Measurements from ENCODE around the gene CPM.

The CPM gene

DNA sequence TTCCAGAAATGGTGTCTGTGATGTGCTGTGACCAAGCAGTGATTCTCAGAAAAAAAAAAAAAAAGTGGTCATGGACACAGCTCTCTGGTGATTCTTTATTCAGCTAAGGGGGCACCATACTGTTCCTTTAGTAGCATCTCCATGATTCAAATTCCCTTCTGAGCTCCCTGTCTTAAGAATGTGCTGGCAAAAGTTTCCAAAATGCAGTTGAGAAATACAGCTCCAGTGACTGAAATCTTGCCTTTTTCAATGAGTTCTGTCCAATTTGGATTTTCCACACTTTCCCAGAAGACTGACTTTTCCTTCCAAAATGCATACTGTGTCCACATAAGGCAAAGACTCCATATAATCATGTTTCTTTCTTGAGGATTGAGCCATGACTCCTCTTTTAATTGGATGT is 24.3 kb upstream of the CPM start:
- DNase-seq: no peak

DNA sequence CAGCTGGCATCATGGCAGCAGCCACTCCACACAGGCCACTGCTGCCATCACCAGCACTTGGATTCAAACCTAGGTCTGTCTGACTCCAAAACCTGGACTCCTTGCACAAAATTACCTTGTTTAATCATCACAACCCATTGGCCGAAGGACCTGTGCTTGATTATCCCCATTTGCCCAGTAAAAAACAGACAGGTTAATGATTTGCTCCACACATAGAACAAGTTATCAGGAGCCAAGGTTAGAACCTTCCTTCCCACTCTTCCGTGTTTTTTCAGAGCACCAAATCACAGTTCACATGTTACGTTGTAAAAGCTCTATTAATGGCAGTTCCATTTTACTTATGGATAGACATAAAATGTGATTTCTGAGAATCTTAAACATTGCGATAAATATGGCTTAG is 23.5 kb upstream of the CPM start:
- DNase-seq: no peak

- DNase-seq: no peak
These were observed 21.8 kb upstream of the CPM start for GRCh38 chr12:68954811-68955210.

- no peak for DNase-seq
These were observed 20.6 kb upstream of the CPM start for GRCh38 chr12:68953536-68953935.

DNA sequence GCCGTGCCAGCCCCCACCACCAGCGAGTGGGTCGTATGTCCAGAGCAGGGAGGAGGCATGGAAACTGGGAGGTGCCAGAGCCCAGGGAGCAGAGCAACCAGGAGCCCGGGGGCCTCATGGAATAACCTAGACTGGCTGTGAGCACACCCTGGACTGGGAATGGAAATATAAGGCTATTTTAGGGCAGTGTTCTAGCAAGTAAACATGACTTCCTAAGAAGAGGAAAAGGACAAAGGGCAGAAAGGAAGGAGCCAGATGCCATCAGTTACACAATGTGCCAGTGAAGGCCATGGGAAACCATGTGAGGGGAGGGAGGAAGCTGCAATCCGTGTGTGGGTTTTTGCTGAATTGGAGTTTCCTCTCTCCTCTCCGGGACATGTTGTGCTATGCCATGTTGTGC is 18.7 kb upstream of the CPM start:
- peak in 2 of 56 donors; percentile 4 to 6 for DNase-seq

DNA sequence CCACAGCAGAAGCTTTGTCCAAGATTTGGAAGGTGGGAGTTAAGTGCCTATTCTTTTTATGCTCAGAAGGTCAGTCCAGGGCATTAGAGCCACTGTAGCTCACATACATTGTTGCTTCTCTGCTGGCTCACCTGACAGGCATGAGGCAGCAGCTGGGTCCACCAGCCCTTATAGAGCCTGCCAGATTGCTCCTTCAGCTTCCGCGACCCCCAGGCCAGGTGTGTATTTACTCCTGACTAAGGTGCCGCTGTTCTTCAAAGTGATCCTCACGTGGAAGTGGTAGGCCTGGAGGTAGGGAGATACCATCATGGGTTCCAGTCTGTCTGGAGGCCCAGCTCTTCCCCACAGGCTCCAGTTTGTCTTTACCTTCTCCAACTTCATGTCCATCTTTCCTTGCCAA is 17.5 kb upstream of the CPM start:
- no peak for DNase-seq

GRCh38 chr12:68945255-68945654 is 12.3 kb upstream of the CPM start:
- no peak for DNase-seq

GRCh38 chr12:68944296-68945076 is 11.5 kb upstream of the CPM start:
- DNase-seq: no peak

GRCh38 chr12:68943848-68944247 is 10.9 kb upstream of the CPM start:
- no peak for DNase-seq

DNA sequence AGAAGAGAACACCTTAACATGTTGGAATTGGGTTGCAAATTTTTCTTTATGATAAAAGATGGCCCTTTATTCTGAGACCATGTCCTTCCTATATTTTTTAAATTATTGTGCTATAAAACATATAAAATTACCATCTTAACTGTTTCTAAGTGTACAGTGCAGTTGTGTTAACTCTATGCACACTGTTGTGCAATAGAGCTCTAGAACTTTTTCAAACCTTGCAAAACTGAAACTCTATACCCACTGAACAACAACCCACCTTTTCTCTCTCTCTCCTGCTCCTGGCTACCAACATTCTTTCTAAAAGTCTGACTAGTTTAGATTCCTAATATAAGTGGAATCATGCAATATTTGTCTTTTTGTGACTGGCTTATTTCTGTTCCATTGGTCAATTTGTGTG is 7.8 kb upstream of the CPM start:
- no peak for DNase-seq

DNA sequence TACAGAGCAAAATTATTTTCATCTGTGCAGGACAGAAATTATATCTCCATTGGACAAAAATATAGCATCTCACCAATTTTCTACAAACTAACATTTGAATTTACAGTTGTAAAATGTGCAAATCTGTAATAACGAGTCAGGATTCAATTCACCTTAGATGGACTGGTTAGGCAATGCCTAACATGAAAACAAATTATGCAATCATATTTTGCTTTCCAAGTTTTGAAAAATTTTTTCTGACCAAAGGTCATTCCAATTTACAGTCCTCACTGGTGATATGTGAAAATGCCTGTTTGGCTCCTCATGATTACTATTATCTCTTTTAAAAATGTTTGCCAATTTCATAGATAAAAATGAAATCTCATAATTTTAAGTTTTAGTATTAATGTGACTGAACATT is 6.5 kb upstream of the CPM start:
- DNase-seq: no peak

- DNase-seq: no peak
These were observed 1.4 kb upstream of the CPM start for GRCh38 chr12:68934392-68934791.

- peak in 9 of 56 donors; percentile 17 to 64 (median 43) for DNase-seq
These were observed 627 bp downstream of the CPM start for GRCh38 chr12:68932128-68932960.

GRCh38 chr12:68930178-68930577 is 2.8 kb downstream of the CPM start:
- DNase-seq: no peak

- no peak for DNase-seq
These were observed 8.4 kb downstream of the CPM start for GRCh38 chr12:68924546-68924945.

DNA sequence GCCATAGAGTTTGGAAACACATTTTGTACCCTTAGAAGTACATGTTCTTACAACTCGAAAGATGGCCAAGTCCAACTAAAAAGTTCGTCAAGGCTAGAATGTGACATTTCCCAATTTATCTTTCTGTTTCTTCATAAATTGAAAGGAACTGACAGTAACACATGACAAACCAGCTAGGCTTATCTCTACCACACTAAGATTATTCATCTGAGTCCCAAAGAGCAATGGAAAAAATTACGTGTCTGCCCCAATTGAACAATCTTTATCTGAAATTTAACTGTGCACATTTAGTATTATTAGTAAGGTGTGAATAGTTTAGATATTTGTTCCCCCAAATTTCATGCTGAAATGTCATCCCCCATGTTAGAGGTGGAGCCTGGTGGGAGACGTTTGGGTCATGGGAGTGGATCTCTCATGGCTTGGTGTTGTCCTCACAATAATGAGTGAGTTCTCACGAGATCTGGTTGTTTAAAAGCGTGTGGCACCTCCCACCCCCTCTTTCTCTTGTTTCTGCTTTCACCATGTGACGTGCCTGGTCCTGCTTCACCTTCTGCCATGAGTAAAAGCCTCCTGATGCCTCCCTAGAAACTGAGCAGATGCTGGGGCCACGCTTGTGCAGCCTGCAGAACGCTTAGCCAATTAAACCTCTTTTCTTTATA is 13.3 kb downstream of the CPM start:
- DNase-seq: no peak

GRCh38 chr12:68918960-68919359 is 14.0 kb downstream of the CPM start:
- no peak for DNase-seq

- DNase-seq: no peak
These were observed 17.9 kb downstream of the CPM start for GRCh38 chr12:68915055-68915454.

GRCh38 chr12:68913682-68914081 is 19.3 kb downstream of the CPM start:
- DNase-seq: no peak

DNA sequence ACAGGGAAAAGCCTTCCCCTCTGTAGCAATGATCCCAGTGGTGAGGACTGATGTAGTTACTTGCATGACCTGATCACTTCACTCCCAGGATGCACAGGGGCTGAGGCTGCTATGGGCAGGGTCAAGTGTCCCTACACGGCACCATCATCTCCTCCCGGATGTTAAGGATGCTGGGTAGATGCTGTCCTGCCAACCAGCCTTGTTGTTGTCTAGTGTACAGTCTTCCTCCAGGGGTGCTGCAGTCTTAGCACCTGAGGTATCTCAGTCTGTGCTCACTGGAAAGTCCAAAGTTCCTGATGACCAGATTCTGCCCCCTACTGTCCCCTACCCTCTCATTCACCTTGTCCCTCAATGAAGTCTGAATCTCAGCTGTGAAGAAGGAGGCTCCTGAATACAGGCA is 20.1 kb downstream of the CPM start:
- DNase-seq: no peak

DNA sequence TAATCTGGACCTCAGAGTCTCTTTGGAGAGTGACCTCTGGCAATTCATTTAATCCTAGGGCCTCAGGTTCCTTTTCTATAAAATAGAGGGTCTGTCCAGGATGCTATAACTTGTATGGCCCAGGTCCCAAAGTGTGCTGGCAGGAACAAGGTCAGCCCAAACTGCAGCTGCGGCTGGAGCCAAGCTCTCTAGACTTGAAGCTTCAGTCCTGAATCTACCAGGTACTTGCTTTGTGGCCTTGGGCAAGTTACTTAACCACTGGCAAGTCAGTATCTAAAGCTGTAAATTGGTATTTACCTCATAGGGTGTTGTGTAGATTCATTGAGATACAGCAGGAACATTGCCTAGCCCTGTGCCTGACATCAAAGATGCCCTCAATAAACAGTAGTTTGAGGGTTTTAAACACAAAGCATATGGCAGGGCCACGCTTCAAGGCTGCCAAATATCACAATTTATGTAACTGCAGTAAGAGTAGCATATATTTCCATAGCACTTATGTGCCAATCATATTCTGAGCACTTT is 21.7 kb downstream of the CPM start:
- no peak for DNase-seq

DNA sequence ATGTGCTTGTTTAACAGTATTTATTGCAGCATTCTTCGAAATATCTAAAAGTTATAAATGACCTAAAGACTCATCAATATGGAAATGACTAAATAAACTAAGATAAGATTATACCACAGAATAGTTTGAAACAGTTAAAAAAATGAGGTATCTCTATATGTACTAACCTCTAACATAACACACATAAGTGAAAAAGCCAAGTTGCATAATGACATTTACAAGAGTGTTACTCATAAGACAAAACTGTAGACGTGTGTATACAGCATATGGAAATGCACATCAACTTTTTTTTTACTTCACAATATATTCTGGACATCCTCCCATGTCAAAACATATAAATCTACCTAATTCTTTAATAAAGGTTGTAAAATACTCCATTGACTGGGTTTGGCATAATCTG is 22.8 kb downstream of the CPM start:
- DNase-seq: no peak

Measured in amygdala (tissue), 56 donors.